ENCODE data around the gene ITGA3.

Gene ITGA3

GRCh38 chr17:50133028-50133768, 77.3 kb downstream of the ITGA3 start:
- in situ Hi-C loops (cut with MboI; ENCODE audit: low pct_unique_long_range_greater_than_20kb, low sequenced_read_pairs, unreplicated experiment): no loop called here
- TF ChIP-seq CTCF (IDR thresholded peaks at IDR 0.05; ENCODE audit: extremely low read depth, insufficient read depth, missing control alignments): no peak
- DNase-seq (ENCODE audit: low spot score): no peak

- in situ Hi-C loops (cut with MboI; ENCODE audit: low pct_unique_long_range_greater_than_20kb, low sequenced_read_pairs, unreplicated experiment): no loop called here
- no peak for TF ChIP-seq CTCF (IDR thresholded peaks at IDR 0.05; ENCODE audit: extremely low read depth, insufficient read depth, missing control alignments)
- DNase-seq (ENCODE audit: low spot score): no peak
Measured at GRCh38 chr17:50133769-50134099, 77.8 kb downstream of the ITGA3 start.

GRCh38 chr17:50134206-50135110, 78.5 kb downstream of the ITGA3 start:
- no peak for DNase-seq (ENCODE audit: low spot score)
- in situ Hi-C loops (cut with MboI; ENCODE audit: low pct_unique_long_range_greater_than_20kb, low sequenced_read_pairs, unreplicated experiment): no loop called here

GRCh38 chr17:50135316-50136095, 79.6 kb downstream of the ITGA3 start:
- DNase-seq (ENCODE audit: low spot score): no peak
- no peak for TF ChIP-seq CTCF (IDR thresholded peaks at IDR 0.05; ENCODE audit: extremely low read depth, insufficient read depth, missing control alignments)
- in situ Hi-C loops (cut with MboI; ENCODE audit: low pct_unique_long_range_greater_than_20kb, low sequenced_read_pairs, unreplicated experiment): no loop called here

More at GRCh38 chr17:50134206-50135110, 78.5 kb downstream of the ITGA3 start:
- no peak for TF ChIP-seq CTCF (IDR thresholded peaks at IDR 0.05; ENCODE audit: extremely low read depth, insufficient read depth, missing control alignments)

GRCh38 chr17:50136096-50136687, 80.3 kb downstream of the ITGA3 start:
- TF ChIP-seq CTCF (IDR thresholded peaks at IDR 0.05; ENCODE audit: extremely low read depth, insufficient read depth, missing control alignments): no peak
- DNase-seq (ENCODE audit: low spot score): no peak
- in situ Hi-C loops (cut with MboI; ENCODE audit: low pct_unique_long_range_greater_than_20kb, low sequenced_read_pairs, unreplicated experiment): no loop called here

- DNase-seq (ENCODE audit: low spot score): no peak
- in situ Hi-C loops (cut with MboI; ENCODE audit: low pct_unique_long_range_greater_than_20kb, low sequenced_read_pairs, unreplicated experiment): no loop called here
- no peak for TF ChIP-seq CTCF (IDR thresholded peaks at IDR 0.05; ENCODE audit: extremely low read depth, insufficient read depth, missing control alignments)
Measured at GRCh38 chr17:50137042-50137441, 81.1 kb downstream of the ITGA3 start.
